AG04450 (cell line): ENCODE data around the gene IL18. TPM values are rescaled to one million over a fixed set of nuclear protein-coding genes. Genes with fewer than 3 reads are reported as not detected.

Source experiments
- CTCF ChIA-PET: fragments of 300-600, 350-600 bp; formaldehyde crosslinking; extraction: SDS; loops from one replicate; lab custom pipeline; 2022; ENCODE audit warnings: antibody characterized with exemption, inconsistent platforms; lab: Charles Lee
- POLR2A ChIA-PET: fragments of 350-600 bp; formaldehyde crosslinking; extraction: SDS; loops from one replicate; lab custom pipeline; 2021; ENCODE audit warnings: antibody characterized with exemption, inconsistent platforms; lab: Yijun Ruan, JAX
- DNase-seq: peaks from one replicate; pipeline ENCODE4 v3.0.0-alpha.2; 2011; ENCODE audit warnings: low read depth, low spot score
- H3K27ac ChIP-seq: one replicate; pipeline ENCODE4 v1.5.1; 2012; ENCODE audit warnings: low read depth, low read length, control low read depth
- H3K27me3 ChIP-seq: one replicate; pipeline ENCODE4 v1.6.0; 2012; ENCODE audit warnings: low read length; ENCODE audit not compliant: control insufficient read depth, insufficient read depth
- H3K4me3 ChIP-seq: 2 replicates; pipeline ENCODE4 v1.5.1; 2011; ENCODE audit warnings: mild to moderate bottlenecking, low read depth, low read length, control low read depth
- H3K9me3 ChIP-seq: 2 replicates; pipeline ENCODE4 v1.5.1; 2012; ENCODE audit warnings: low read length; ENCODE audit not compliant: control insufficient read depth, insufficient read depth
- CTCF ChIP-seq: IDR thresholded peaks from 2 replicates; pipeline ENCODE4 v1.5.1; 2011; ENCODE audit warnings: low read depth, low read length, control low read depth, inconsistent platforms
- polyA plus RNA-seq: library from polyadenylated mRNA; depleted of rRNA; stranded (reverse); fragments of >200 nt; gene quantifications from 2 replicates; pipeline ENCODE4 v1.2.3, GENCODE V29; 2011

IL18 gene
- polyA plus RNA-seq, 1 experiment: 0.46 TPM

- H3K27me3 ChIP-seq: no peaks in the 10 kb centered on the region
- POLR2A ChIA-PET: interaction anchor here (0.6 kb wide), 1 partner anchor 69 kb away, joined by 3 read pairs; no protein-coding TSS in a partner anchor
- H3K4me3 ChIP-seq: no peak overlapping the region
- no peak overlapping the region for H3K27ac ChIP-seq
- CTCF ChIA-PET: interaction anchor here (0.8 to 6.8 kb wide), 21 partner anchors 8 to 167 kb away, joined by 3 to 140 read pairs (median 12); partner anchors contain the start of genes BCO2, PTS, SDHD and TEX12
- DNase-seq: no peak
- no peaks in the 10 kb centered on the region for H3K9me3 ChIP-seq
- no peak for TF ChIP-seq CTCF
Observed at GRCh38 chr11:112114460-112114859, 49.4 kb downstream of the IL18 start.

GRCh38 chr11:112113539-112114457 lies 50.1 kb downstream of the IL18 start:
- Histone ChIP-seq H3K27ac (no peak overlapping the region), H3K9me3 (no peaks in the 10 kb centered on the region), H3K4me3 (no peak overlapping the region), H3K27me3 (no peaks in the 10 kb centered on the region)
- peak; percentile 77 for TF ChIP-seq CTCF
- no peak for DNase-seq
- POLR2A ChIA-PET: no interaction called here
- CTCF ChIA-PET: interaction anchor here (0.6 to 6.8 kb wide), 45 partner anchors 9 to 1173 kb away, joined by 3 to 140 read pairs (median 6); partner anchors contain the start of genes BCO2, IL18, PTS and SDHD

- ChIA-PET CTCF (interaction anchor here (0.6 to 1.2 kb wide), 2 partner anchors 14 to 174 kb away, joined by 3 to 5 read pairs; no protein-coding TSS in a partner anchor), POLR2A (no interaction called here)
- DNase-seq: no peak
- Histone ChIP-seq H3K27ac (no peak overlapping the region), H3K9me3 (no peaks in the 10 kb centered on the region), H3K4me3 (no peak overlapping the region), H3K27me3 (no peaks in the 10 kb centered on the region)
- TF ChIP-seq CTCF: no peak
Observed at GRCh38 chr11:112106070-112106469, 57.8 kb downstream of the IL18 start.

GRCh38 chr11:112103446-112103845 lies 60.4 kb downstream of the IL18 start:
- TF ChIP-seq CTCF: no peak
- Histone ChIP-seq H3K27me3 (no peaks in the 10 kb centered on the region), H3K4me3 (no peak overlapping the region), H3K9me3 (no peaks in the 10 kb centered on the region), H3K27ac (no peak overlapping the region)
- ChIA-PET POLR2A (no interaction called here), CTCF (interaction anchor here (0.5 to 6.1 kb wide), 6 partner anchors 9 to 226 kb away, joined by 3 to 67 read pairs (median 4); partner anchors contain the start of gene BCO2)
- DNase-seq: no peak
